Memory B cell (primary cell): Measurements from ENCODE around the gene ITGAD.
A peak's percentile ranks its signal among the peaks of the same experiment; 100 is the strongest.
"Not testable (repeated sequence)": the region's sequence is repeated elsewhere in the genome, so short reads cannot be mapped to it uniquely, and the experiment has no call there.

ENCODE experiments used
- ATAC-seq: fragments of 150-1000 bp; cut with Tn5 transposase; 2 replicates; pipeline ENCODE4 v1.10.0; 2021; ENCODE audit warnings: low read depth, mild to moderate bottlenecking, moderate library complexity
- DNase-seq, 2 donors: peaks; one replicate each; pipeline ENCODE4 v3.0.0; 2022; ENCODE audit warnings: low spot score in 2 of 2
- H3K27ac Mint-ChIP-seq: one replicate; pipeline ENCODE4 v1.8.0; 2022; ENCODE audit warnings: mild to moderate bottlenecking, moderate library complexity, mixed read lengths
- H3K27me3 Mint-ChIP-seq: one replicate; pipeline ENCODE4 v1.8.0; 2022; ENCODE audit warnings: mixed read lengths
- H3K36me3 Mint-ChIP-seq: one replicate; pipeline ENCODE4 v1.8.0; 2022; ENCODE audit warnings: mild to moderate bottlenecking, mixed read lengths
- H3K4me1 Mint-ChIP-seq: one replicate; pipeline ENCODE4 v1.8.0; 2022; ENCODE audit warnings: mixed read lengths
- H3K4me3 Mint-ChIP-seq: one replicate; pipeline ENCODE4 v1.8.0; 2022; ENCODE audit warnings: mild to moderate bottlenecking, moderate library complexity, mixed read lengths
- H3K9me3 Mint-ChIP-seq: one replicate; pipeline ENCODE4 v1.8.0; 2022; ENCODE audit warnings: mixed read lengths

The ITGAD gene

DNA sequence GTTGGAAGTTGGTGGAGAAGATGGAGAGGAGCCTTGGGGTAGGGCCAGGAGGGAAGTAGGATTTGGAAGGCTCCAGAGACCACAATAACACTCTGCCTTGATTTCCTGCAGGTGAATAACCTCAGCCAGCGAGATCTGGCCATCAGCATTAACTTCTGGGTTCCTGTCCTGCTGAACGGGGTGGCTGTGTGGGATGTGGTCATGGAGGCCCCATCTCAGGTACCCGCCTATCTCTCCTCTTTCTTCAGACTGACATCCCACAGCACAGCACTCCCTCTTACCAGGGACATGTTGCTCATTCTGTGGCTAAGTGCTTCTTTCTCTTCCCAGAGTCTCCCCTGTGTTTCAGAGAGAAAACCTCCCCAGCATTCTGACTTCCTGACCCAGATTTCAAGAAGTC lies 30.1 kb downstream of the ITGAD start:
- H3K36me3 Mint-ChIP-seq, result peaks cover 1% of the 10 kb centered on the region
- no peaks in the 10 kb centered on the region for H3K9me3 Mint-ChIP-seq
- no peak overlapping the region for H3K4me3 Mint-ChIP-seq
- H3K27me3 Mint-ChIP-seq, result peaks cover 19% of the 10 kb centered on the region
- no peak for ATAC-seq
- DNase-seq, result no peak
- peaks cover 3% of the 10 kb centered on the region for H3K4me1 Mint-ChIP-seq
- H3K27ac Mint-ChIP-seq, result no peak overlapping the region

DNA sequence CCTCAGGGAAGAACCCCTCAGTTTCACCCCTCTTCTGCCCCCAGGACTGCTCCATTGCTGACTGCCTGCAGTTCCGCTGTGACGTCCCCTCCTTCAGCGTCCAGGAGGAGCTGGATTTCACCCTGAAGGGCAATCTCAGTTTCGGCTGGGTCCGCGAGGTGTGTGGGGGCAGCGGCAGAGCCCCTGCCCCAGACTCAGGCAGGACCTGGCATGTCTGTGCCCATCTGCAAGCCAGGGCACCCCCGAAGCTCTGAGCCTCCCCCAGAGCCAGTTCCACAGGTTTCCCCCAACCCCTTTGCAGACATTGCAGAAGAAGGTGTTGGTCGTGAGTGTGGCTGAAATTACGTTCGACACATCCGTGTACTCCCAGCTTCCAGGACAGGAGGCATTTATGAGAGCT lies 30.7 kb downstream of the ITGAD start:
- H3K36me3 Mint-ChIP-seq, result no peaks in the 10 kb centered on the region
- H3K4me3 Mint-ChIP-seq, result no peak overlapping the region
- H3K27me3 Mint-ChIP-seq, result peaks cover 19% of the 10 kb centered on the region
- ATAC-seq (no peak), DNase-seq (no peak)
- no peaks in the 10 kb centered on the region for H3K9me3 Mint-ChIP-seq
- H3K4me1 Mint-ChIP-seq, result peaks cover 3% of the 10 kb centered on the region
- no peak overlapping the region for H3K27ac Mint-ChIP-seq

DNA sequence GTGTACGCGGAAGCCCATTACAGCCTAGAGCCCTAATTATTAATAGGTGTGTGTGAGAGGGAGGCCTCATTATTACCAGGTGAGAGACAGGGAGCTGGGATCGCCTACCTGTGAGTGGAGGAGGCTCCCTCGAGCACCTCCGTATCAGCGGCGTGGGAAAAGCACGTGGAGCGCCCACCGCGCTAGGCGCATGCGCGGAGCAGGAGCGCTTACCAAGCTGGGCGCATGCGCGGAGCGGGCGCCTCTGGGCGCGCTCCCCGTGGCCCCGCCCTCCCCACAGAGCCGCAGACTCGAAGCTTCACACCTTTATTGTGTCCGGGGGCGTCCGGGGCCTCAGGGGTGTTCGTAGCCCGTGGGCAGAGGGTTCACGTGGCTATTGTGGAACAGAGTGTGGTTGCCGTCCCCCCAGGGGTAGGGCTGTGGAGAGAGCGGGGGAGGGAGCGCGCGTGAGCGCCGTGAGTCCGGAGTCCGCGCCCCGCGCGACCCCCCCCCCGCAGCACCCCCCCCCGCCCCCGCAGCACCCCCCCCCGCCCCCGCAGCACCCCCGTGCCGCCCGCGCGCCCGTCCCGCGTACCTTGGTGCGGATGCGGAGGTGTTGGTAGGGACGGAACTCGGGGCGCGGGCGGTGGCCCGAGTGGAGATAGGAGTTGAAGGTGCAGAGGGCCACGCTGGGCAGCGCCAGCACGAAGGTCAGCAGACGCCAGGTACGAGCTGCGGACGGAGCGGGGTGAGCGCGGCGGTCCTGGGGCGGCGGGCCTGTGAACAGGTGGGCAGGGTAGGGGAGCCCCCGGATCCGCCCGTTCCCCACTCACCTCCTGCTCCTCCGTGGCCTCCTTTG lies 34.5 kb downstream of the ITGAD start:
- Mint-ChIP-seq H3K4me3 (peak overlapping the region; percentile 56), H3K27ac (no peak overlapping the region), H3K4me1 (peaks cover 3% of the 10 kb centered on the region), H3K36me3 (no peaks in the 10 kb centered on the region), H3K9me3 (no peaks in the 10 kb centered on the region), H3K27me3 (peaks cover 12% of the 10 kb centered on the region)
- DNase-seq, result peak; percentile 34 to 44
- ATAC-seq, result peak; percentile 56

DNA sequence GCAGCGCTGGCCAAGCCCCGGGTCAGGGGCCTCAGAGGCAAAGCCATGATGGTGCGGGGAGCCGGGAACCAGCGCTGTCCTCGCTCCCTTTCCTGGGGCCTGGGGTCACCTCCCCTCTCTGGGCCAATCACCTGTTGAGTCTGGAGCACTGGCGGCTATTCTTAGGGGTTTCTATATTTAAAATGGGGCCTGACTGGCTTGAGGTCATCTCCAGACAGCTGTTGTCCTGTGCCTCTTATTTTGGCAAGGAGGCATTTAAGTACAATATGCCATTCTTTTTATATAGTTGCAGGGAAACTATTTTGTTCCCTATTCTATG lies 35.1 kb downstream of the ITGAD start, which contains the start of gene COX6A2:
COX6A2 (minus strand) TSS at position 82 of the 319 bp plus-strand sequence; CDS start at position 47, 35 bp downstream.
- H3K36me3 Mint-ChIP-seq, result no peaks in the 10 kb centered on the region

DNA sequence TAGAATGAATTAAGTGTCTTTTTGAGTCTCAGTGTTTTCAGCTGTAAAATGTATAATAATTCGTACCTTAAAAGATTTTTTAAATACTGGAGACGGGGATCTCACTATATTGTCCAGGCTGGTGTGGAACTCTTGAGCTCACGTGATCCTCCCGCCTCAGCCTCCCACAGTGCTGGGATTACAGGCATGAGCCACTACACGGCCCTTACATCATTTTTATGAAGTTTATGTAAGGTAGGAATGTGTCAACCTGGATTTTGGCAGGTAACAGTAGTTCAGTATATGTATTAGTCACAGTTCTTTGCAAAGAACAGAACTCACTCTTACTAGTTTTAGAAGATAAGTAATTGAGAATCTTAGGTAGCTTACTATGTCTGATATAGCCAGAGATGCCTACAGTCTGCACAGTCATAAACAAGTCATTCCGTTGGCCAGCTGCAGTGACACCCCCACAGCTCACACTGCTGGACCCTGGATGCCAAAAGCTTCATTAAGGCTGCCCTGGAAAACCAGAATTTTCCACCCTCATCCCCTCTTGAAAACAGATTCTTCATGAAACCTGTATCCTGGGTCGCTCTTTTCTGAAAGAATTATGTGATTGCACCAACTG lies 35.6 kb downstream of the ITGAD start:
- Mint-ChIP-seq H3K36me3 (no peaks in the 10 kb centered on the region), H3K9me3 (no peaks in the 10 kb centered on the region), H3K4me3 (no peak overlapping the region), H3K4me1 (peaks cover 3% of the 10 kb centered on the region), H3K27ac (no peak overlapping the region), H3K27me3 (peaks cover 9% of the 10 kb centered on the region)
- no peak for DNase-seq
- no peak for ATAC-seq

More for the DNA sequence above, 35.1 kb downstream of the ITGAD start, which contains the start of gene COX6A2:
- H3K9me3 Mint-ChIP-seq, result no peaks in the 10 kb centered on the region
- no peak within 1 kb of the TSS for H3K27ac Mint-ChIP-seq
- DNase-seq (no peak), ATAC-seq (no peak)
- H3K4me1 Mint-ChIP-seq, result peaks cover 3% of the 10 kb centered on the region
- H3K4me3 Mint-ChIP-seq, result peak within 1 kb of the TSS; percentile 56
- peaks cover 12% of the 10 kb centered on the region for H3K27me3 Mint-ChIP-seq

DNA sequence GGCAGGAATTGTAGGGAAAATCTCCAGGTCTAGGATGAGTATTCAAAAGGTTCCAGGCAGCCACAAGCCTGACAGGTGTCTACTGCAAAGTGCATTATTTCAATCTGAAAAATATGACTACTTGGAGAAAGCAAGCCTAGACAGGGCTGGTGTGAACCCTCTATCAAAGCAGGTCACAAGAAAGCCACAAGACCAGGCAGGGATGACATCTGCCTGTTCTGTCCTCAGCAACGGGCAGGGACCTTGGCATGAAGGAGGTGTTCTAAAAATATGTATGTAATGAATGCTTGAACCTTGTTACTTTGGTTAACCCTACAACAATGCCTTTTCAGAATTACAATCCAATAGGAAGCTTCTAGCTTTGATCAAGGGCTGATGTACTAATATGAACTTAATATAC lies 36.2 kb downstream of the ITGAD start:
- no peaks in the 10 kb centered on the region for H3K9me3 Mint-ChIP-seq
- no peaks in the 10 kb centered on the region for H3K36me3 Mint-ChIP-seq
- H3K4me3 Mint-ChIP-seq, result no peak overlapping the region
- H3K4me1 Mint-ChIP-seq, result peaks cover 3% of the 10 kb centered on the region
- no peak for DNase-seq
- ATAC-seq, result no peak
- no peak overlapping the region for H3K27ac Mint-ChIP-seq
- H3K27me3 Mint-ChIP-seq, result peaks cover 9% of the 10 kb centered on the region

DNA sequence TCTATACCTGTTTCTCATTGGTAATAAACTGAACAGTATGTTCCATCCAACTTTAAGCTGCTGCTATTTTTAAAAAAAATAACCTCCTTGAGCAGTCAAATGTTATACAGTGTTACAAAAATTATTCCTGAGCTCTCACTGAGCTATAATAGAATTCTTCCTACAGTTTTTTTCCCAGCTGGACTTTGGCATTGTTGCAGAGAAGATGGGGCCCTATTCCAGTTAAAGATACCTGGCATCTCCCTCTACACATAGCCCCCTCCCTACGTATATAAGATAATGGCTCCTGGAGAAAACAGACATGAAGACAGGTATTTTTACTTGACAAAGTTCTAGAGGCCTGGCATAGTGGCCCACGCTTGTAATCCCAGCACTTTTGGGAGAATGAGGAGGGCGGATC lies 36.7 kb downstream of the ITGAD start:
- Mint-ChIP-seq H3K36me3 (no peaks in the 10 kb centered on the region), H3K27ac (no peak overlapping the region), H3K9me3 (no peaks in the 10 kb centered on the region), H3K4me1 (peaks cover 3% of the 10 kb centered on the region), H3K4me3 (no peak overlapping the region), H3K27me3 (peaks cover 8% of the 10 kb centered on the region)
- DNase-seq, result no peak
- ATAC-seq, result no peak

DNA sequence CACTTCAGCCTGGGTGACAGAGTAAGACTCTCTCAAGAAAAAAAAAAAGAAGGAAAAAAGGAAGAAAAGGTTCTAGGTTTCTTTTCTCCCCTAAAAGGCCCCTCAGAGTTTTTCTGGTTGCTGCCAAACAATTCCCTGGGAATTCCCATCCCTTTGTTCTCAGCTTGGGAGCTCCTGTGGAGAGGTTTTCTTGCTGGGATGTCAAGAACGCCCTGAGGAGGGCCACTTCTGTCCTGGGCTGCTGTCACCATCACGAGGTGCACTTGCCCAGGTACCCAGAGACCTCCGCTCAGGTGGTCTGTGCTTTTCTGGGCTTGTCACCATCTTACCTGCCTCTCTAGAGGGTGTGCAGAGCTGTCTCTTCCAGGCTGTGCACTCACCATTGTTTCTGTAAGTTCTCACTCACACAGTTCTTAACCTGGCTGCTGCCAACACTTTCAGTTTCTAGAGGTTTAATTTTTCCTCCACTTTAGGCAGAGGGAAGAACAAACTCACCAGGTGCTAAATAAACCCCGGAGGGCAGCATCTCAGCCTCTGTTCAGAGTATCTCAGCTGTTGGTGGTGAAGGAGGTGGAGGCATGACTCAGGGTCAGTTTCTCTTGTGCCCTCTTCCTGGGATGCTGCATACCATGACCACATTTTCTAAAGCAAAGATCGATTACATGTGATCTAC lies 37.4 kb downstream of the ITGAD start:
- Mint-ChIP-seq H3K27me3 (peaks cover 6% of the 10 kb centered on the region), H3K9me3 (no peaks in the 10 kb centered on the region), H3K4me3 (no peak overlapping the region), H3K27ac (no peak overlapping the region), H3K4me1 (peaks cover 3% of the 10 kb centered on the region), H3K36me3 (no peaks in the 10 kb centered on the region)
- DNase-seq, result no peak
- peak; percentile 21 for ATAC-seq

DNA sequence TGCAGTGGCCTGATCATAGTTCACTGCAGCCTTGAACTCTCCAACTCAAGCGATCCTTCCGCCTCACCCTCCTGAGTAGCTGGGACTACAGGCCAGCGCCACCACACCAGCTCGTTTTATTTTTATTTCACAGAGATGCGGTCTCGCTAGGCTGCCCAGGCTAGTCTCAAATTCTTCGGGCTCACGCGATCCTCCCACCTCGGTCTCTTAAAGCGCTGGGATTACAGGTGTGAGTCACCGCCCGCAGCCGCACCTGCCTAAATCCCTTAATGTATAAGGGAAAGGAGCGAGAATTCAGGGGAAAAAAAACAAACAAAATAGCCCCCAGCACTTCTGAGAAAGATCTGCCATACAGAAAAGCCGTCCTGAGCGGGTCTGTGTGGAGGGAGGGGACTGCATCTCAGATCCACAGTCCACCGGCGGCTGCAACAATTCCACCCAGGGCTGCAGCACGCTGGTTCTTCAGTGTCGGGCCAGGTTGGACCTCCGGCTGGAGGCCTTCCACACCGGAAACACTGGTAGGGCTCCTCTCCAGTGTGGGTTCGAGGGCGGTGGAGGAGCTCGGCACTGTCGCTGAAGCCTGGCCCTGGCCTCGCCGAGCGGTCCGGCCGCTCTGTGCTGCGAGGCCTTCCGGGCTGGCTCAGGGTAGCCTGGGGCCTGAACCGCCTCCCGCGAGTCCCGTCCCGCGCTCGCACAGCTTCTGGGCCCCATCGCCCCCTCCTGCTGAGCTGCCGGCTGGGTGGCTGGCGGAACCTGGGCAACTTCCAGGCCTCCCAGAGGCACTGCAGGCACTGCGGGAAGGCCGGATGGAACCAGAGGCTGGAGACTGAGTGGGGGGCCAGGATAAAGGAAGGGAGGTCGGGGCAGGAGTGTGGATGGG lies 42.4 kb downstream of the ITGAD start:
- Mint-ChIP-seq H3K27me3 (no peaks in the 10 kb centered on the region), H3K4me1 (peaks cover 12% of the 10 kb centered on the region), H3K36me3 (no peaks in the 10 kb centered on the region), H3K9me3 (no peaks in the 10 kb centered on the region), H3K27ac (no peak overlapping the region), H3K4me3 (no peak overlapping the region)
- DNase-seq (no peak), ATAC-seq (no peak)

DNA sequence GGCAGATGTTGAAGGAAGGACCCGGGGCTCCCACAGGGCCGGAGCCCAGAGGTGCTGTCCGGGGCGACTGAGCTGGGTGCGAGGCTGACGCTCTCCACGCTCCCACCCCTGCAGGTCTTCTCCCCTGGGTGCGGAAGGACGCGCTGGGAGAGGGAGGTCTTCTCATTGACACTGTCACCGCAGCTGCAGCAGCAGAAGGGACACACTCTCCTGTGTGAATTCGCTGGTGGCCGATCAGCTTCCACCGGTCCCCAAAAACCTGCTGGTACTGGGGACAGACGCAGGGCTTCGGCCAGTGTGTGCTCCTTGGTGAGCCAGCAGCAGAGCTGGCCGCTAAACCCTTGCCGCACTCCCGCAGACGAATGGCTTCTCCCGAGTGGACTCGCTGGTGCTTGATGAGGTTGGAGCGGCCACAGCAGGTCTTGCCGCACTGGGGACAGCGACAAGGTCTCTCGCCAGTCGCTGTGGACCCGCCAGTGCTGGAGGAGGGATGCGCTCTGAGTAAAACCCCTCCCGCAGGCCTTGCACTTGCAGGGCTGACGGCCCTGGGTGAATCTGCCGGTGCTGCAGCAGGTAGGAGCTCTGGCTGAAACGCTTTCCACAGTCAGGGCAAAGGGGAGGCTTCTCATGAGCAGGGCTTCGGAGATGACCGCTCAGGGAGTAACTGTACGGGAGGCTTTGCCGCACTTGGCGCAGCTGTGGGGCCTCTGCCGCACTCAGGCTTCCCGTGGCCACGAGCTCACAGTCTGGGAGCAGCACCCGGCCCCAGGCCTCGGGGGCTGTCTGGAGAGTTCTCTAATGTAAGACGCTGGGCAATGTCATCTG lies 43.3 kb downstream of the ITGAD start:
- Mint-ChIP-seq H3K4me1 (peaks cover 15% of the 10 kb centered on the region), H3K27ac (no peak overlapping the region), H3K4me3 (no peak overlapping the region), H3K36me3 (no peaks in the 10 kb centered on the region), H3K27me3 (peaks cover 2% of the 10 kb centered on the region), H3K9me3 (no peaks in the 10 kb centered on the region)
- DNase-seq (no peak), ATAC-seq (no peak)

DNA sequence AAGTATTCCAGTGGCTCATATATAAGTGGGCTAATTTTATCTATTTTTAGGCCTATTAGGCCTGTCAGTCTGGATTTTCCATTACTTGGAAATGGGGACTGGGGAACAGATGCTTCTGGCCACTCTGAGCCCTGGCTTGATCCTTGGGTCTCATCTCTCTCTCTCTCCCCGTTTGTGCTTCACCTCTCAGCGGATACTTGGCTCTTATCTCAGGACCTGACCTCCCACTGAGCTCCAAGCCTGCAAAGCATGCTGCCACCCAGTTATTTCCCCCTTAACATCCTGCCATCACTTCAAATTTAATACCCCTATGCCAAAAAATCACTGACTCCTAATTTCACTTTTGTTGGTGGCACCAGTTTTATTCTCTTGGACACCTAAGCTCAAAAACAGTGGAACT lies 45.3 kb downstream of the ITGAD start:
- peaks cover 4% of the 10 kb centered on the region for H3K27me3 Mint-ChIP-seq
- H3K4me1 Mint-ChIP-seq, result peaks cover 19% of the 10 kb centered on the region
- H3K36me3 Mint-ChIP-seq, result no peaks in the 10 kb centered on the region
- no peak overlapping the region for H3K27ac Mint-ChIP-seq
- H3K4me3 Mint-ChIP-seq, result no peak overlapping the region
- ATAC-seq, result no peak
- H3K9me3 Mint-ChIP-seq, result no peaks in the 10 kb centered on the region
- DNase-seq, result no peak

DNA sequence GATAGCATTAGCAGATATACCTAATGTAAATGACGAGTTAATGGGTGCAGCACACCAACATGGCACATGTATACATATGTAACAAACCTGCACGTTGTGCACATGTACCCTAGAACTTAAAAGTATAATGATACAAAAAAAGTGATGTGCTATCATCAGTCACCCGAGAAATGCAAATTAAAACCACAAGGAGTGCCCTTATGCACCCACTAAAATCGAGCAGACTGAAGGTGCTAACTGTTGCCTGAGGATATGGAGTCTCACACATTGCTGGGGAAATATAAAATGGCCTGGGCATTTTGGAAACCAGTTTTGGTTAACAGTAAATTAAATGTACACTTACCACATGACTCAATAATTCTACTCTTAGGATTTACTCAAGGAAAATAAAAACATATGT lies 45.9 kb downstream of the ITGAD start:
- ATAC-seq (peak; percentile 74), DNase-seq (peak in 1 of 2 donors; percentile 31)
- peaks cover 19% of the 10 kb centered on the region for H3K4me1 Mint-ChIP-seq
- not testable (repeated sequence) for H3K36me3 Mint-ChIP-seq, H3K9me3 Mint-ChIP-seq, H3K4me3 Mint-ChIP-seq, H3K27ac Mint-ChIP-seq, H3K27me3 Mint-ChIP-seq

DNA sequence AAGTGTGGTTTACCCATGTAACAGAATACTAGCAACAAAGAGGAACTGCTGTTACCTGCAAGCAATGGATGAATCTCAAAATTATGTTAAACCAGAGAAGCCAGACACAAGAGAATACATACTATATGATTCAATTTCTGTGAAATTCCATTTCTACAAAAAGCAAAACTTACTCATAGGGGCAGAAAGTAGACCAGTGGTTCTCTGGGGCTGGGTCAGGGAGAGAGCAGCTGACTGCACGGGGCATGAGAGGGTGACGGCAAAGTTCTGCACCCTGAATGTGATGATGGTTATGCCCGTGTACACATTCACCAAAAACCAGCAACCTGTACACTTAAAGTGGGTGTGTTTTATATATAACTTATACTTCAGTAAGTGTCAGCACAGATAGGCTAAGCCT lies 46.4 kb downstream of the ITGAD start:
- no peak overlapping the region for H3K27ac Mint-ChIP-seq
- no peaks in the 10 kb centered on the region for H3K9me3 Mint-ChIP-seq
- H3K27me3 Mint-ChIP-seq, result peaks cover 4% of the 10 kb centered on the region
- no peak for DNase-seq
- peaks cover 19% of the 10 kb centered on the region for H3K4me1 Mint-ChIP-seq
- no peaks in the 10 kb centered on the region for H3K36me3 Mint-ChIP-seq
- no peak for ATAC-seq
- no peak overlapping the region for H3K4me3 Mint-ChIP-seq
